PC-9 (cell line): ENCODE measurements around the gene EXOC4. TPM values are rescaled to one million over a fixed set of nuclear protein-coding genes. Genes with fewer than 3 reads are reported as not detected.

Experiments used
- BruUV-seq: library from RNA; stranded (reverse); fragments of 400-500 nt; replicated peaks from 2 replicates; lab custom pipeline; 2021; lab: Mats Ljungman, UMichigan
- CTCF ChIA-PET: fragments of 300-600 bp; sonication (Branson Sonifier 250); formaldehyde crosslinking; loops from one replicate; lab custom pipeline; 2022; ENCODE audit warnings: antibody characterized with exemption; lab: Charles Lee
- POLR2A ChIA-PET: fragments of 300-600 bp; sonication (Branson Sonifier 250); formaldehyde crosslinking; loops from one replicate; lab custom pipeline; 2022; ENCODE audit warnings: antibody characterized with exemption; ENCODE audit not compliant: unreplicated experiment; lab: Charles Lee
- DNase-seq, 2 experiments: peaks; one replicate each; pipeline versions ENCODE4 v3.0.0 to v3.0.0-alpha.2; 2015 to 2022; ENCODE audit warnings: mixed read lengths in 1 of 2
- H2AFZ ChIP-seq: fragments of 200-600 bp; sonication (generic); 2 replicates; pipeline ENCODE4 v1.8.1; 2017; ENCODE audit warnings: antibody characterized with exemption
- H3F3A ChIP-seq: fragments of 200-600 bp; sonication (generic); 2 replicates; pipeline ENCODE4 v1.8.1; 2017; ENCODE audit warnings: antibody characterized with exemption, mild to moderate bottlenecking, low read depth; ENCODE audit not compliant: insufficient read depth
- H3K27ac ChIP-seq: fragments of 200-600 bp; sonication (generic); 2 replicates; pipeline ENCODE4 v1.6.1; 2016; ENCODE audit warnings: mixed run types
- H3K27me3 ChIP-seq: fragments of 200-600 bp; sonication (generic); 2 replicates; pipeline ENCODE4 v1.6.1; 2016; ENCODE audit warnings: low read depth, mixed run types; ENCODE audit not compliant: insufficient read depth
- H3K36me3 ChIP-seq: fragments of 200-600 bp; sonication (generic); 2 replicates; pipeline ENCODE4 v1.6.1; 2016; ENCODE audit warnings: low read depth, mixed run types
- H3K4me1 ChIP-seq: fragments of 200-600 bp; sonication (generic); replicated peaks from 2 replicates; pipeline ENCODE4 v1.6.1; 2016; ENCODE audit warnings: mixed run types; ENCODE audit not compliant: insufficient read depth
- H3K4me2 ChIP-seq: fragments of 200-600 bp; sonication (generic); 2 replicates; pipeline ENCODE4 v1.6.1; 2017; ENCODE audit warnings: mixed run types
- H3K4me3 ChIP-seq: fragments of 200-600 bp; sonication (generic); 2 replicates; pipeline ENCODE4 v1.6.1; 2016; ENCODE audit warnings: mixed run types
- H3K79me2 ChIP-seq: fragments of 200-600 bp; sonication (generic); 2 replicates; pipeline ENCODE4 v1.6.1; 2017; ENCODE audit warnings: low read depth, mixed run types
- H3K9me2 ChIP-seq: fragments of 200-600 bp; sonication (generic); 2 replicates; pipeline ENCODE4 v1.8.1; 2017; ENCODE audit warnings: mild to moderate bottlenecking; ENCODE audit not compliant: insufficient read depth
- H3K9me3 ChIP-seq: fragments of 200-600 bp; sonication (generic); 2 replicates; pipeline ENCODE4 v1.8.1; 2016; ENCODE audit warnings: low read depth; ENCODE audit not compliant: insufficient read depth
- H4K20me1 ChIP-seq: fragments of 200-600 bp; sonication (generic); 2 replicates; pipeline ENCODE4 v1.8.1; 2017; ENCODE audit not compliant: insufficient read depth
- CTCF ChIP-seq: fragments of 200-600 bp; sonication (generic); conservative IDR thresholded peaks from 2 replicates; pipeline ENCODE4 v1.6.1; 2017; ENCODE audit warnings: mixed run types, antibody characterized with exemption, mild to moderate bottlenecking, moderate library complexity
- EZH2 ChIP-seq: fragments of 200-600 bp; sonication (generic); IDR thresholded peaks from 2 replicates; pipeline ENCODE4 v1.8.0; 2017; ENCODE audit warnings: antibody characterized with exemption, low read depth
- intact Hi-C: fragments of 100-400 bp; cut with micrococcal nuclease; formaldehyde crosslinking; loops from one replicate; pipeline ENCODE4 v1.10.0; 2022; ENCODE audit not compliant: unreplicated experiment
- total RNA-seq: library from RNA; stranded (reverse); gene quantifications from 2 replicates; pipeline ENCODE4 v1.2.3, GENCODE V29; 2021

EXOC4 gene
- total RNA-seq, 1 experiment from 2014 or later, result 101 TPM

GRCh38 chr7:133562621-133563020 is 309.7 kb downstream of the EXOC4 start:
- no peaks in the 10 kb centered on the region for H4K20me1 ChIP-seq
- H3K79me2 ChIP-seq, result no peaks in the 10 kb centered on the region
- H3K36me3 ChIP-seq, result no peaks in the 10 kb centered on the region
- no peak for DNase-seq
- BruUV-seq, result no TSS peak
- H3K4me2 ChIP-seq, result no peak overlapping the region
- no peak overlapping the region for H3K4me3 ChIP-seq
- intact Hi-C loops, result no loop called here
- H3K9me2 ChIP-seq, result no peaks in the 10 kb centered on the region
- POLR2A ChIA-PET, result no interaction called here
- H3K9me3 ChIP-seq, result no peaks in the 10 kb centered on the region
- no peak for TF ChIP-seq CTCF
- no peak for TF ChIP-seq EZH2
- H3K4me1 ChIP-seq, result no peaks in the 10 kb centered on the region
- no peaks in the 10 kb centered on the region for H3F3A ChIP-seq
- H2AFZ ChIP-seq, result no peak overlapping the region
- H3K27ac ChIP-seq, result no peak overlapping the region
- no peaks in the 10 kb centered on the region for H3K27me3 ChIP-seq
- CTCF ChIA-PET, result no interaction called here

GRCh38 chr7:133563251-133563650 is 310.4 kb downstream of the EXOC4 start:
- POLR2A ChIA-PET, result no interaction called here
- intact Hi-C loops, result no loop called here

GRCh38 chr7:133564484-133564883 is 311.6 kb downstream of the EXOC4 start:
- CTCF ChIA-PET, result no interaction called here

More at GRCh38 chr7:133563251-133563650, 310.4 kb downstream of the EXOC4 start:
- no peak overlapping the region for H3K27ac ChIP-seq
- no peaks in the 10 kb centered on the region for H3K27me3 ChIP-seq
- DNase-seq, result no peak
- TF ChIP-seq CTCF (no peak), EZH2 (no peak)
- H3F3A ChIP-seq, result no peaks in the 10 kb centered on the region
- BruUV-seq, result no TSS peak
- no peak overlapping the region for H3K4me2 ChIP-seq
- CTCF ChIA-PET, result no interaction called here
- H2AFZ ChIP-seq, result no peak overlapping the region
- no peaks in the 10 kb centered on the region for H3K9me3 ChIP-seq
- no peaks in the 10 kb centered on the region for H3K9me2 ChIP-seq
- no peaks in the 10 kb centered on the region for H3K36me3 ChIP-seq
- H3K4me3 ChIP-seq, result no peak overlapping the region
- H3K4me1 ChIP-seq, result no peaks in the 10 kb centered on the region
- no peaks in the 10 kb centered on the region for H4K20me1 ChIP-seq
- H3K79me2 ChIP-seq, result no peaks in the 10 kb centered on the region

More at GRCh38 chr7:133564484-133564883, 311.6 kb downstream of the EXOC4 start:
- POLR2A ChIA-PET, result no interaction called here
- H3F3A ChIP-seq, result no peaks in the 10 kb centered on the region
- no peaks in the 10 kb centered on the region for H3K79me2 ChIP-seq
- H3K4me2 ChIP-seq, result no peak overlapping the region
- H3K9me3 ChIP-seq, result no peaks in the 10 kb centered on the region
- H2AFZ ChIP-seq, result no peak overlapping the region
- H3K27me3 ChIP-seq, result no peaks in the 10 kb centered on the region
- BruUV-seq, result no TSS peak
- no peak overlapping the region for H3K27ac ChIP-seq
- H3K4me3 ChIP-seq, result no peak overlapping the region
- H3K36me3 ChIP-seq, result no peaks in the 10 kb centered on the region
- intact Hi-C loops, result no loop called here
- DNase-seq, result no peak
- H3K9me2 ChIP-seq, result no peaks in the 10 kb centered on the region
- H3K4me1 ChIP-seq, result no peaks in the 10 kb centered on the region
- H4K20me1 ChIP-seq, result no peaks in the 10 kb centered on the region
- TF ChIP-seq CTCF (0 out of 2 replicates have a peak, but pooled peaks have one; percentile 34), EZH2 (no peak)
